HepG2 (cell line): Measurements from ENCODE around the gene IL1R1. TPM values are rescaled to one million over a fixed set of nuclear protein-coding genes. Genes with fewer than 3 reads are reported as not detected.
A peak's percentile ranks its signal among the peaks of the same experiment; 100 is the strongest.

Source experiments
- ATAC-seq: fragments of 200-7000 bp; cut with Tn5 transposase; 3 replicates; pipeline ENCODE4 v1.9.1; 2020; ENCODE audit warnings: mild to moderate bottlenecking, moderate library complexity
- BruUV-seq: library from RNA; stranded (reverse); fragments of 400-500 nt; replicated peaks from 2 replicates; lab custom pipeline; 2021; lab: Mats Ljungman, UMichigan
- CTCF ChIA-PET: fragments of 300-600 bp; formaldehyde crosslinking; extraction: SDS; loops from one replicate; lab custom pipeline; 2021; ENCODE audit warnings: low total read pairs, inconsistent platforms, low intra/inter-chr PET ratio; lab: Yijun Ruan, JAX
- POLR2A ChIA-PET: fragments of 350-600 bp; sonication (Branson Sonifier 250); formaldehyde crosslinking; loops from one replicate; lab custom pipeline; 2020; ENCODE audit warnings: antibody characterized with exemption, inconsistent platforms; lab: Yijun Ruan, JAX
- DNase-seq: peaks from one replicate; pipeline ENCODE4 v3.0.0-alpha.2; 2015; ENCODE audit warnings: low spot score
- FAIRE-seq: peaks from 3 replicates; lab custom pipeline; 2011; peaks lifted over from hg19 to GRCh38; lab: Jason Lieb, UNC
- H2AFZ ChIP-seq: one replicate; pipeline ENCODE4 v1.6.1; 2011; ENCODE audit warnings: low read length, inconsistent platforms
- H3K27ac ChIP-seq: fragments of 300-600 bp; 3 replicates; pipeline ENCODE4 v1.8.0; 2011; ENCODE audit warnings: mixed run types, mild to moderate bottlenecking, mixed read lengths, low read length, inconsistent platforms; ENCODE audit not compliant: insufficient read depth; ENCODE audit errors: extremely low read length
- H3K27me3 ChIP-seq, 2 experiments: fragments of 200-600 bp in 1 of 2; 2 replicates in 1 of 2; 3 replicates in 1 of 2; pipeline versions ENCODE4 v1.6.0 to v1.8.0; 2011; ENCODE audit warnings: low read length in 2 of 2, mild to moderate bottlenecking in 2 of 2, moderate library complexity in 2 of 2, inconsistent platforms in 1 of 2; ENCODE audit not compliant: insufficient read depth in 2 of 2, control insufficient read depth in 1 of 2
- H3K36me3 ChIP-seq, 2 experiments: fragments of 200-600 bp in 1 of 2; replicated peaks in 1 of 2; 2 replicates in 1 of 2; 3 replicates in 1 of 2; pipeline versions ENCODE4 v1.5.1 to v1.8.0; 2011; ENCODE audit warnings: low read length in 2 of 2, inconsistent platforms in 1 of 2; ENCODE audit not compliant: insufficient read depth in 2 of 2, control insufficient read depth in 1 of 2
- H3K4me1 ChIP-seq: 2 replicates; pipeline ENCODE4 v1.5.1; 2012; ENCODE audit warnings: low read length, inconsistent platforms; ENCODE audit not compliant: insufficient read depth
- H3K4me2 ChIP-seq: 2 replicates; pipeline ENCODE4 v1.6.0; 2011; ENCODE audit warnings: low read depth, low read length, inconsistent platforms
- H3K4me3 ChIP-seq, 3 experiments: fragments of 200-600 bp in 1 of 3; sonication (generic), shearing (Covaris generic) in 1 of 3; replicated peaks in 1 of 3; 2 replicates each; pipeline ENCODE4 v1.5.1; 2011 to 2016; ENCODE audit warnings: low read length in 3 of 3, inconsistent platforms in 2 of 3, low read depth in 2 of 3, mild to moderate bottlenecking in 2 of 3, control low read depth in 1 of 3, mixed read lengths in 1 of 3; ENCODE audit not compliant: insufficient read depth in 1 of 3
- H3K79me2 ChIP-seq: one replicate; pipeline ENCODE4 v1.6.1; 2011; ENCODE audit warnings: low read length, inconsistent platforms; ENCODE audit not compliant: insufficient read depth
- H3K9ac ChIP-seq: 2 replicates; pipeline ENCODE4 v1.6.0; 2011; ENCODE audit warnings: mild to moderate bottlenecking, low read depth, low read length, inconsistent platforms; ENCODE audit not compliant: insufficient read depth
- H3K9me3 ChIP-seq: 2 replicates; pipeline ENCODE4 v1.5.1; 2012; ENCODE audit warnings: mild to moderate bottlenecking, low read length
- H4K20me1 ChIP-seq: 2 replicates; pipeline ENCODE4 v1.6.0; 2011; ENCODE audit warnings: inconsistent platforms, mild to moderate bottlenecking, low read length, moderate library complexity; ENCODE audit not compliant: insufficient read depth
- FOXK1 ChIP-seq: sonication (generic); formaldehyde crosslinking; IDR thresholded peaks from 2 replicates; pipeline ENCODE4 v1.4.0; 2020; ENCODE audit warnings: low read depth, missing genetic modification reagents, borderline replicate concordance
- JARID2 ChIP-seq: sonication (generic); formaldehyde crosslinking; IDR thresholded peaks from 2 replicates; pipeline ENCODE4 v1.8.1; 2023; ENCODE audit warnings: missing genetic modification reagents, inconsistent platforms; ENCODE audit not compliant: insufficient replicate concordance
- MIER3 ChIP-seq: IDR thresholded peaks from 2 replicates; pipeline ENCODE4 v1.6.1; 2016; ENCODE audit warnings: missing compliant biosample characterization, borderline replicate concordance
- PHF21A ChIP-seq: sonication (generic); formaldehyde crosslinking; IDR thresholded peaks from 2 replicates; pipeline ENCODE4 v1.5.0; 2020; ENCODE audit warnings: mild to moderate bottlenecking, missing genetic modification reagents
- RARA ChIP-seq: IDR thresholded peaks from 2 replicates; pipeline ENCODE4 v1.6.1; 2016; ENCODE audit warnings: missing genetic modification reagents, missing compliant biosample characterization
- REPIN1 ChIP-seq: sonication (generic); formaldehyde crosslinking; IDR thresholded peaks from 2 replicates; pipeline ENCODE4 v1.8.0; 2022; ENCODE audit warnings: missing genetic modification reagents, low read depth, mild to moderate bottlenecking, borderline replicate concordance
- SRF ChIP-seq: IDR thresholded peaks from 2 replicates; pipeline ENCODE4 v1.6.1; 2011; ENCODE audit warnings: mild to moderate bottlenecking, low read depth, low read length, moderate library complexity
- TEAD2 ChIP-seq: sonication (generic); formaldehyde crosslinking; IDR thresholded peaks from 2 replicates; pipeline ENCODE4 v1.9.0; 2021; ENCODE audit warnings: missing genetic modification reagents
- ZNF747 ChIP-seq: sonication (generic); formaldehyde crosslinking; IDR thresholded peaks from 2 replicates; pipeline ENCODE4 v1.8.1; 2023; ENCODE audit warnings: missing genetic modification reagents, mild to moderate bottlenecking, borderline replicate concordance
- ZNF780A ChIP-seq: sonication (generic); formaldehyde crosslinking; IDR thresholded peaks from 2 replicates; pipeline ENCODE4 v1.8.0; 2022; ENCODE audit warnings: mild to moderate bottlenecking, missing genetic modification reagents, moderate library complexity
- ZNF839 ChIP-seq: sonication (generic); formaldehyde crosslinking; IDR thresholded peaks from 2 replicates; pipeline ENCODE4 v1.4.0; 2020; ENCODE audit warnings: missing genetic modification reagents, mild to moderate bottlenecking, borderline replicate concordance
- ZSCAN22 ChIP-seq: sonication (generic); formaldehyde crosslinking; IDR thresholded peaks from 2 replicates; pipeline ENCODE4 v1.4.0; 2020; ENCODE audit warnings: mild to moderate bottlenecking, missing genetic modification reagents
- WGBS: methylation state at CpG from one replicate; pipeline ENCODE4 v1.1.6; 2017; ENCODE audit warnings: low lambda C conversion rate; 5-methylcytosine and 5-hydroxymethylcytosine counted together
- in situ Hi-C: cut with HindIII; loops from 2 replicates; pipeline ENCODE4 v1.10.0; 2017; ENCODE audit warnings: low pct_unique_long_range_greater_than_20kb; ENCODE audit not compliant: extremely low pct_ligation_motif_present
- intact Hi-C: fragments of 100-400 bp; cut with micrococcal nuclease; formaldehyde crosslinking; loops from one replicate; pipeline ENCODE4 v1.10.0; 2022; ENCODE audit not compliant: unreplicated experiment
- polyA plus RNA-seq, 8 experiments: library from polyadenylated mRNA; depleted of rRNA in 3 of 8; stranded (reverse) in 7 of 8; unstranded in 1 of 8; fragments of >200 nt; fragmentation: Illumina TruSeq in 4 of 8; extraction: Trizol in 4 of 8; gene quantifications; 2 replicates each; pipeline versions ENCODE4 v1.2.1 to v1.2.3, GENCODE V29; 2011 to 2016; ENCODE audit warnings: low read depth in 4 of 8, missing spikeins in 1 of 8, mixed read lengths in 1 of 8; ENCODE audit not compliant: insufficient read depth in 1 of 8
- total RNA-seq, 5 experiments: library from RNA; depleted of rRNA; stranded (reverse); fragments of >200 nt; fragmentation: Illumina TruSeq; extraction: Trizol; gene quantifications; 2 replicates each; pipeline ENCODE4 v1.2.3, GENCODE V29; 2016; ENCODE audit warnings: low read depth in 1 of 5
- TF ChIP-seq, protein P1 (sequence below), 2 experiments: fragments of 450-650 bp in 1 of 2; sonication (generic) in 1 of 2; formaldehyde crosslinking in 1 of 2; IDR thresholded peaks; 2 replicates each; pipeline versions ENCODE4 v1.6.1 to v1.8.0; 2016 to 2022; ENCODE audit warnings: antibody characterized with exemption in 1 of 2, mild to moderate bottlenecking in 1 of 2, missing genetic modification reagents in 1 of 2
- TF ChIP-seq, protein P2 (sequence below): sonication (generic); formaldehyde crosslinking; IDR thresholded peaks from 2 replicates; pipeline ENCODE4 v1.8.1; 2023; ENCODE audit warnings: missing genetic modification reagents, mild to moderate bottlenecking, borderline replicate concordance

The IL1R1 gene
- total and polyA plus RNA-seq, 2 of the 13 experiments (the other 11 are each of a cell fraction or from before 2014, with no cell fraction given), result 38.0 to 93.1 TPM

DNA sequence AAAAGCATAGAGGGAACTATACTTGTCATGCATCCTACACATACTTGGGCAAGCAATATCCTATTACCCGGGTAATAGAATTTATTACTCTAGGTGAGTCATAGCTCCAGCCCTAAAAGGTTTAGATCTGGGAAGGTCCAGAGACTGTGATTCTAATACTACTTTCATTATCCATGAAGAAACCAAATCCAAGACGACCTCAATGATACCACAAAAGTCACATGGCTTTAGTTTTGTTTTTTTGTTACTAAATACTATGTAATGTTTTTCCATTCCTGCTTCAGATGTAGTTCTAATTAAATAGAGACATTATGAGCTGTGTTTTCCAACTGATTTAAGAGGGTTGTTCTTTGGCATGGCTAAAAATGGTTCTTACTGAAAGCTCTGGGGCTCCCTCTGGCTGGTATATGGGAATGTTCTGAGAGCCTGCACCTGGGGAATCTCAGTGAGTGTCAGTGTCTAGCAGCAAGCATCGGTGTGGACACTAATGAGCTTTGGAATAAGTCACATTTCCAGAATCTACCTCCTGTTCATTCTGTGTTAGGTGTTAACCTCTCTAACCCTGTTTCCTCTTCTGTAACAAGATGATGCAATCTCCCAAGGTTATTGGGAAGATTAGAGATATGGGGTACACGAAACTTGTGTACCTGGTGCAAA is 23.8 kb downstream of the IL1R1 start:
- no TSS peak for BruUV-seq
- Histone ChIP-seq H3K4me2 (no peak overlapping the region), H3K36me3 (peaks cover 24 to 71% of the 10 kb centered on the region in 2 experiments), H3K9me3 (no peaks in the 10 kb centered on the region), H3K79me2 (peaks cover 23% of the 10 kb centered on the region), H2AFZ (no peak overlapping the region), H3K4me1 (peaks cover 17% of the 10 kb centered on the region), H3K27me3 (no peaks in the 10 kb centered on the region), H4K20me1 (no peaks in the 10 kb centered on the region), H3K4me3 (no peak overlapping the region), H3K9ac (no peak overlapping the region), H3K27ac (no peak overlapping the region)
- in situ Hi-C loops (no loop called here), intact Hi-C loops (loop anchor here (1.0 kb wide), 2 partner anchors 74 to 146 kb away; no protein-coding TSS in a partner anchor)
- ChIA-PET POLR2A (interaction anchor here (0.8 to 2.7 kb wide), 10 partner anchors 10 to 167 kb away, joined by 3 to 21 read pairs (median 5); partner anchors contain the start of gene IL1R1), CTCF (interaction anchor here (2.5 kb wide), 1 partner anchor 146 kb away, joined by 46 read pairs; no protein-coding TSS in a partner anchor)
- peak; percentile 97 for ATAC-seq
- peak; percentile 67 for DNase-seq
- WGBS, result 78% methylated on average over 4 of the region's 4 CpGs
- FAIRE-seq, result peak; percentile 40
- TF ChIP-seq, protein P1, sequence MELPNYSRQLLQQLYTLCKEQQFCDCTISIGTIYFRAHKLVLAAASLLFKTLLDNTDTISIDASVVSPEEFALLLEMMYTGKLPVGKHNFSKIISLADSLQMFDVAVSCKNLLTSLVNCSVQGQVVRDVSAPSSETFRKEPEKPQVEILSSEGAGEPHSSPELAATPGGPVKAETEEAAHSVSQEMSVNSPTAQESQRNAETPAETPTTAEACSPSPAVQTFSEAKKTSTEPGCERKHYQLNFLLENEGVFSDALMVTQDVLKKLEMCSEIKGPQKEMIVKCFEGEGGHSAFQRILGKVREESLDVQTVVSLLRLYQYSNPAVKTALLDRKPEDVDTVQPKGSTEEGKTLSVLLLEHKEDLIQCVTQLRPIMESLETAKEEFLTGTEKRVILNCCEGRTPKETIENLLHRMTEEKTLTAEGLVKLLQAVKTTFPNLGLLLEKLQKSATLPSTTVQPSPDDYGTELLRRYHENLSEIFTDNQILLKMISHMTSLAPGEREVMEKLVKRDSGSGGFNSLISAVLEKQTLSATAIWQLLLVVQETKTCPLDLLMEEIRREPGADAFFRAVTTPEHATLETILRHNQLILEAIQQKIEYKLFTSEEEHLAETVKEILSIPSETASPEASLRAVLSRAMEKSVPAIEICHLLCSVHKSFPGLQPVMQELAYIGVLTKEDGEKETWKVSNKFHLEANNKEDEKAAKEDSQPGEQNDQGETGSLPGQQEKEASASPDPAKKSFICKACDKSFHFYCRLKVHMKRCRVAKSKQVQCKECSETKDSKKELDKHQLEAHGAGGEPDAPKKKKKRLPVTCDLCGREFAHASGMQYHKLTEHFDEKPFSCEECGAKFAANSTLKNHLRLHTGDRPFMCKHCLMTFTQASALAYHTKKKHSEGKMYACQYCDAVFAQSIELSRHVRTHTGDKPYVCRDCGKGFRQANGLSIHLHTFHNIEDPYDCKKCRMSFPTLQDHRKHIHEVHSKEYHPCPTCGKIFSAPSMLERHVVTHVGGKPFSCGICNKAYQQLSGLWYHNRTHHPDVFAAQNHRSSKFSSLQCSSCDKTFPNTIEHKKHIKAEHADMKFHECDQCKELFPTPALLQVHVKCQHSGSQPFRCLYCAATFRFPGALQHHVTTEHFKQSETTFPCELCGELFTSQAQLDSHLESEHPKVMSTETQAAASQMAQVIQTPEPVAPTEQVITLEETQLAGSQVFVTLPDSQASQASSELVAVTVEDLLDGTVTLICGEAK (IDR thresholded peaks at IDR 0.05), result no peak
- TF ChIP-seq, protein P1 (CRISPR knock-in tag; IDR thresholded peaks at IDR 0.05), result no peak
- TF ChIP-seq ZSCAN22 (CRISPR knock-in tag), result no peak
- TF ChIP-seq MIER3, result peak; percentile 46; the same call in 1 of the 2 replicates
- no peak for TF ChIP-seq ZNF747 (CRISPR knock-in tag)
- peak; percentile 65; the same call in 1 of the 2 replicates for TF ChIP-seq RARA (CRISPR knock-in tag)
- TF ChIP-seq, protein P2, sequence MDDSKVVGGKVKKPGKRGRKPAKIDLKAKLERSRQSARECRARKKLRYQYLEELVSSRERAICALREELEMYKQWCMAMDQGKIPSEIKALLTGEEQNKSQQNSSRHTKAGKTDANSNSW (CRISPR knock-in tag), result no peak
- no peak for TF ChIP-seq SRF
- no peak for TF ChIP-seq FOXK1 (CRISPR knock-in tag)
- TF ChIP-seq ZNF839, result no peak
- TF ChIP-seq REPIN1, result no peak; the same call in 1 of the 2 replicates
- peak; percentile 55 for TF ChIP-seq PHF21A (CRISPR knock-in tag)
- TF ChIP-seq ZNF780A (CRISPR knock-in tag), result no peak
- no peak for TF ChIP-seq JARID2 (CRISPR knock-in tag)
- TF ChIP-seq TEAD2, result no peak
